ENCODE results near the gene GSTM2. TPM values are rescaled to one million over a fixed set of nuclear protein-coding genes. Genes with fewer than 3 reads are reported as not detected.

GSTM2 gene
- total and polyA plus RNA-seq, 7 donors = 35.5 to 175 (median 61.8) TPM

- Histone ChIP-seq H3K4me3 (no peak overlapping the region), H3K9me3 (no peaks in the 10 kb centered on the region), H3K27ac (no peak overlapping the region), H3K4me1 (no peaks in the 10 kb centered on the region), H3K27me3 (ENCODE audit: insufficient read depth in 3 of 3, low read length in 2 of 3) (no peaks in the 10 kb centered on the region), H3K36me3 (ENCODE audit: insufficient read depth in 1 of 2, low read depth in 1 of 2) (no peaks in the 10 kb centered on the region)
- WGBS, 3 donors = 61 to 75% (median 62%) methylated on average over 3 of the region's 3 CpGs
- intact Hi-C loops (cut with DNase I) = no loop called here
- ATAC-seq (no peak), DNase-seq (no peak)
- no peak for TF ChIP-seq CTCF (IDR thresholded peaks at IDR 0.05)
These were observed 48.8 kb downstream of the GSTM2 start for GRCh38 chr1:109716570-109717090.

- Histone ChIP-seq H3K27me3 (ENCODE audit: insufficient read depth in 3 of 3, low read length in 2 of 3) (no peaks in the 10 kb centered on the region), H3K4me1 (no peaks in the 10 kb centered on the region), H3K9me3 (no peaks in the 10 kb centered on the region), H3K27ac (no peak overlapping the region), H3K4me3 (no peak overlapping the region), H3K36me3 (ENCODE audit: insufficient read depth in 1 of 2, low read depth in 1 of 2) (no peaks in the 10 kb centered on the region)
- no peak for TF ChIP-seq CTCF (IDR thresholded peaks at IDR 0.05)
- 85 to 90% (median 89%) methylated on average over 5 of the region's 5 CpGs for WGBS, 3 donors
- ATAC-seq (peak in 1 of 4 donors; percentile 13), DNase-seq (no peak)
- intact Hi-C loops (cut with DNase I) = no loop called here
These were observed 49.9 kb downstream of the GSTM2 start for GRCh38 chr1:109717729-109718128.

GRCh38 chr1:109718495-109718894 is 50.6 kb downstream of the GSTM2 start:
- Histone ChIP-seq H3K4me3 (no peak overlapping the region), H3K36me3 (ENCODE audit: insufficient read depth in 1 of 2, low read depth in 1 of 2) (no peaks in the 10 kb centered on the region), H3K27ac (no peak overlapping the region), H3K27me3 (ENCODE audit: insufficient read depth in 3 of 3, low read length in 2 of 3) (no peaks in the 10 kb centered on the region), H3K9me3 (no peaks in the 10 kb centered on the region), H3K4me1 (no peaks in the 10 kb centered on the region)
- 67 to 96% (median 75%) methylated on average over 2 of the region's 2 CpGs for WGBS, 3 donors
- intact Hi-C loops (cut with DNase I) = no loop called here
- peak; percentile 75 to 95 (median 86) for ATAC-seq
- no peak for TF ChIP-seq CTCF (IDR thresholded peaks at IDR 0.05)
- DNase-seq = no peak

GRCh38 chr1:109719337-109719837 is 51.5 kb downstream of the GSTM2 start:
- intact Hi-C loops (cut with DNase I) = no loop called here
- H3K27me3 ChIP-seq (ENCODE audit: insufficient read depth in 3 of 3, low read length in 2 of 3) = no peaks in the 10 kb centered on the region
- no peak for TF ChIP-seq CTCF (IDR thresholded peaks at IDR 0.05)
- DNase-seq (no peak), ATAC-seq (no peak)
- no peaks in the 10 kb centered on the region for H3K36me3 ChIP-seq (ENCODE audit: insufficient read depth in 1 of 2, low read depth in 1 of 2)
- no peak overlapping the region for H3K4me3 ChIP-seq
- H3K27ac ChIP-seq = no peak overlapping the region
- no peaks in the 10 kb centered on the region for H3K4me1 ChIP-seq
- 82 to 89% (median 84%) methylated on average over 5 of the region's 5 CpGs for WGBS, 3 donors
- no peaks in the 10 kb centered on the region for H3K9me3 ChIP-seq

- H3K4me1 ChIP-seq = no peaks in the 10 kb centered on the region
- no peaks in the 10 kb centered on the region for H3K9me3 ChIP-seq
- no peak for DNase-seq
- no peak overlapping the region for H3K4me3 ChIP-seq
- H3K27ac ChIP-seq = no peak overlapping the region
- no peaks in the 10 kb centered on the region for H3K36me3 ChIP-seq (ENCODE audit: insufficient read depth in 1 of 2, low read depth in 1 of 2)
- TF ChIP-seq CTCF (IDR thresholded peaks at IDR 0.05) = no peak
- no peaks in the 10 kb centered on the region for H3K27me3 ChIP-seq (ENCODE audit: insufficient read depth in 3 of 3, low read length in 2 of 3)
- WGBS, 3 donors = 84 to 89% (median 84%) methylated on average over 5 of the region's 5 CpGs
- intact Hi-C loops (cut with DNase I) = loop anchor here in 1 of 2 donors (5.0 kb wide), 1 partner anchor 51 kb away; no protein-coding TSS in a partner anchor
- no peak for ATAC-seq
These were observed 53.2 kb downstream of the GSTM2 start for GRCh38 chr1:109721042-109721441.

Measured in psoas muscle (tissue), 8 donors.